Right lobe of liver (tissue), 6 donors: ENCODE results near the gene GATB. TPM values are rescaled to one million over a fixed set of nuclear protein-coding genes. Genes with fewer than 3 reads are reported as not detected.

Source experiments
- ATAC-seq, 4 donors: fragments of 200-7000 bp; cut with Tn5 transposase; one replicate each; pipeline ENCODE4 v1.9.1; 2020; ENCODE audit warnings: mild to moderate bottlenecking in 4 of 4, moderate library complexity in 4 of 4
- DNase-seq, 3 donors: peaks; one replicate each; pipeline ENCODE4 v3.0.0-alpha.2; 2020
- H3K27ac ChIP-seq, 3 donors: fragments of 200-600 bp; one replicate each; pipeline ENCODE4 v1.8.0; 2022
- H3K27me3 ChIP-seq, 2 donors: fragments of 200-600 bp; one replicate each; pipeline ENCODE4 v1.8.0; 2022
- H3K36me3 ChIP-seq, 4 donors: fragments of 200-600 bp; sonication (generic) in 1 of 4; one replicate each; pipeline versions ENCODE4 v1.5.1 to v1.8.0; 2017 to 2022; ENCODE audit warnings: control low read depth in 1 of 4
- H3K4me1 ChIP-seq, 4 donors: fragments of 200-600 bp; sonication (generic) in 1 of 4; one replicate each; pipeline versions ENCODE4 v1.5.1 to v1.8.0; 2017 to 2022; ENCODE audit warnings: control low read depth in 1 of 4
- H3K4me3 ChIP-seq, 3 donors: fragments of 200-600 bp; one replicate each; pipeline ENCODE4 v1.8.0; 2022
- H3K9me3 ChIP-seq, 4 donors: fragments of 200-600 bp; sonication (generic) in 1 of 4; one replicate each; pipeline versions ENCODE4 v1.5.1 to v1.8.0; 2017 to 2022; ENCODE audit warnings: control low read depth in 1 of 4
- CTCF ChIP-seq, 4 donors: fragments of 200-600 bp in 3 of 4; fragments of 450-650 bp in 1 of 4; IDR thresholded peaks; one replicate each; pipeline versions ENCODE4 v1.5.1 to v1.8.0; 2016 to 2022; ENCODE audit warnings: antibody characterized with exemption in 4 of 4, mild to moderate bottlenecking in 2 of 4
- POLR2A ChIP-seq: fragments of 450-650 bp; IDR thresholded peaks from one replicate; pipeline ENCODE4 v1.6.1; 2017; ENCODE audit warnings: antibody characterized with exemption, mild to moderate bottlenecking
- WGBS: methylation state at CpG from one replicate; pipeline ENCODE4 v1.1.6; 2018; ENCODE audit warnings: low coverage, low lambda C conversion rate; ENCODE audit not compliant: insufficient coverage; ENCODE audit errors: missing lambda C conversion rate; 5-methylcytosine and 5-hydroxymethylcytosine counted together
- intact Hi-C, 2 donors: fragments of 100-400 bp; cut with DNase I; formaldehyde crosslinking; loops; one replicate each; pipeline versions ENCODE4 v1.11.2 to v1.14.1; 2022
- total RNA-seq, 6 experiments: library from RNA; depleted of rRNA in 2 of 6; stranded (reverse); fragments of >200 nt in 2 of 6; fragmentation: NEBNext Ultra II Directional in 3 of 6; extraction: Animal tissue kit (Norgen Biotek cat#: 25700) in 3 of 6; gene quantifications; one replicate each; pipeline versions ENCODE4 v1.1.0 to v1.2.4, GENCODE V29; 2016 to 2023
- donor health status: DM: no; HTN: yes; CAD: no.
- donor health status: DM: no; HTN: no; CAD: no.
- donor health status: DM: no; HTN: no; CAD: no.
- donor health status: DM: no; HTN: yes; CAD: no.
- donor health status: DM: no; HTN: yes; CAD: no.

The GATB gene
- total RNA-seq, 6 experiments from 2014 or later = 16.5 to 38.7 (median 17.5) TPM

GRCh38 chr4:151712777-151713176, 48.0 kb downstream of the GATB start:
- TF ChIP-seq POLR2A (no peak), CTCF (IDR thresholded peaks at IDR 0.05) (no peak)
- H3K27me3 ChIP-seq = no peaks in the 10 kb centered on the region
- ATAC-seq = no peak
- intact Hi-C loops = no loop called here
- H3K9me3 ChIP-seq = no peaks in the 10 kb centered on the region
- H3K36me3 ChIP-seq = peaks cover 0 to 7% (median 0%) of the 10 kb centered on the region in 4 donors
- no peak for DNase-seq
- 81% methylated on average over 2 of the region's 4 CpGs for WGBS
- no peak overlapping the region for H3K4me3 ChIP-seq
- H3K4me1 ChIP-seq = no peaks in the 10 kb centered on the region
- H3K27ac ChIP-seq = no peak overlapping the region

- DNase-seq = no peak
- WGBS = 89% methylated on average over 5 of the region's 7 CpGs
- no peak for ATAC-seq
- no peak overlapping the region for H3K27ac ChIP-seq
- no peak for TF ChIP-seq CTCF (IDR thresholded peaks at IDR 0.05)
- TF ChIP-seq POLR2A = no peak
- H3K36me3 ChIP-seq = peaks cover 0 to 7% (median 0%) of the 10 kb centered on the region in 4 donors
- H3K27me3 ChIP-seq = no peaks in the 10 kb centered on the region
- H3K9me3 ChIP-seq = no peaks in the 10 kb centered on the region
- intact Hi-C loops = no loop called here
- no peak overlapping the region for H3K4me3 ChIP-seq
- no peaks in the 10 kb centered on the region for H3K4me1 ChIP-seq
These were observed 49.2 kb downstream of the GATB start for GRCh38 chr4:151711646-151712045.

- intact Hi-C loops = no loop called here
- Histone ChIP-seq H3K4me1 (no peaks in the 10 kb centered on the region), H3K27ac (no peak overlapping the region), H3K27me3 (no peaks in the 10 kb centered on the region), H3K4me3 (no peak overlapping the region), H3K36me3 (no peaks in the 10 kb centered on the region), H3K9me3 (no peaks in the 10 kb centered on the region)
- DNase-seq (no peak), ATAC-seq (no peak)
- WGBS = 87% methylated on average over 3 of the region's 7 CpGs
- TF ChIP-seq CTCF (IDR thresholded peaks at IDR 0.05) (no peak), POLR2A (no peak)
These were observed 51.2 kb downstream of the GATB start for GRCh38 chr4:151709587-151709986.

GRCh38 chr4:151709071-151709470, 51.7 kb downstream of the GATB start:
- no CpG with 5 or more reads among the region's 6 CpGs for WGBS
- no peaks in the 10 kb centered on the region for H3K27me3 ChIP-seq
- no peak for TF ChIP-seq CTCF (IDR thresholded peaks at IDR 0.05)
- no peak for TF ChIP-seq POLR2A
- no peak overlapping the region for H3K27ac ChIP-seq
- no peak overlapping the region for H3K4me3 ChIP-seq
- DNase-seq (no peak), ATAC-seq (no peak)
- H3K9me3 ChIP-seq = no peaks in the 10 kb centered on the region
- intact Hi-C loops = no loop called here
- H3K4me1 ChIP-seq = no peaks in the 10 kb centered on the region
- no peaks in the 10 kb centered on the region for H3K36me3 ChIP-seq

GRCh38 chr4:151708100-151708499, 52.7 kb downstream of the GATB start:
- H3K27ac ChIP-seq = no peak overlapping the region
- no peaks in the 10 kb centered on the region for H3K36me3 ChIP-seq
- ATAC-seq (no peak), DNase-seq (no peak)
- H3K4me1 ChIP-seq = no peaks in the 10 kb centered on the region
- intact Hi-C loops = no loop called here
- H3K4me3 ChIP-seq = no peak overlapping the region
- no peaks in the 10 kb centered on the region for H3K9me3 ChIP-seq
- 88% methylated on average over 4 of the region's 4 CpGs for WGBS
- TF ChIP-seq POLR2A (no peak), CTCF (IDR thresholded peaks at IDR 0.05) (no peak)
- no peaks in the 10 kb centered on the region for H3K27me3 ChIP-seq
